Smooth muscle cell (in vitro differentiated cells): ENCODE results near the gene PIEZO2. TPM values are rescaled to one million over a fixed set of nuclear protein-coding genes. Genes with fewer than 3 reads are reported as not detected.

ENCODE experiments used
- DNase-seq: peaks from one replicate; lab custom pipeline; 2025; ENCODE audit not compliant: unreplicated experiment; lab: John Stamatoyannopoulos, UW
- H2AFZ ChIP-seq: fragments of 200-600 bp; sonication (generic); 2 replicates; pipeline ENCODE4 v1.6.0; 2016; ENCODE audit warnings: antibody characterized with exemption, low read depth, mild to moderate bottlenecking
- H3F3A ChIP-seq: fragments of 200-600 bp; sonication (generic); 2 replicates; pipeline ENCODE4 v1.6.0; 2017; ENCODE audit warnings: antibody characterized with exemption, low read depth
- H3K27ac ChIP-seq: fragments of 200-600 bp; sonication (generic); 2 replicates; pipeline ENCODE4 v1.5.1; 2016; ENCODE audit warnings: low read depth, mild to moderate bottlenecking
- H3K27me3 ChIP-seq: fragments of 200-600 bp; sonication (generic); 2 replicates; pipeline ENCODE4 v1.6.1; 2016; ENCODE audit warnings: low read depth, mild to moderate bottlenecking
- H3K36me3 ChIP-seq: fragments of 200-600 bp; sonication (generic); 2 replicates; pipeline ENCODE4 v1.5.1; 2016; ENCODE audit warnings: low read depth
- H3K4me1 ChIP-seq: fragments of 200-600 bp; sonication (generic); 2 replicates; pipeline ENCODE4 v1.5.1; 2016; ENCODE audit warnings: low read depth
- H3K4me2 ChIP-seq: fragments of 200-600 bp; sonication (generic); 2 replicates; pipeline ENCODE4 v1.6.0; 2016; ENCODE audit warnings: mild to moderate bottlenecking
- H3K4me3 ChIP-seq: fragments of 200-600 bp; sonication (generic); 2 replicates; pipeline ENCODE4 v1.5.1; 2016; ENCODE audit warnings: mild to moderate bottlenecking
- H3K79me2 ChIP-seq: fragments of 200-600 bp; sonication (generic); 2 replicates; pipeline ENCODE4 v1.6.0; 2016; ENCODE audit warnings: low read depth, mild to moderate bottlenecking
- H3K9ac ChIP-seq: fragments of 200-600 bp; sonication (generic); 2 replicates; pipeline ENCODE4 v1.6.0; 2016; ENCODE audit warnings: low read depth
- H3K9me3 ChIP-seq: fragments of 200-600 bp; sonication (generic); replicated peaks from 2 replicates; pipeline ENCODE4 v1.5.1; 2016; ENCODE audit warnings: low read depth
- H4K20me1 ChIP-seq: fragments of 200-600 bp; sonication (generic); 2 replicates; pipeline ENCODE4 v1.6.0; 2016; ENCODE audit warnings: low read depth
- CTCF ChIP-seq: fragments of 200-600 bp; sonication (generic); IDR thresholded peaks from 2 replicates; pipeline ENCODE4 v1.5.1; 2017; ENCODE audit warnings: borderline replicate concordance, mild to moderate bottlenecking, antibody characterized with exemption; ENCODE audit not compliant: insufficient read depth, poor library complexity, severe bottlenecking
- WGBS: methylation state at CpG from one replicate; pipeline ENCODE4 v1.1.7; 2016; ENCODE audit warnings: low lambda C conversion rate; 5-methylcytosine and 5-hydroxymethylcytosine counted together
- polyA plus RNA-seq: library from polyadenylated mRNA; unstranded; fragments of >200 nt; fragmentation: Nextera tagmentation; extraction: Ambion mirVana; gene quantifications from 2 replicates; pipeline ENCODE4 v1.2.1, GENCODE V29; 2016
- total RNA-seq: library from RNA; depleted of rRNA; stranded (reverse); fragments of >200 nt; gene quantifications from 2 replicates; pipeline ENCODE4 v1.2.3, GENCODE V29; 2014

Gene PIEZO2
- total and polyA plus RNA-seq, 2 experiments from 2014 or later, result 1.3 to 4.7 TPM

DNA sequence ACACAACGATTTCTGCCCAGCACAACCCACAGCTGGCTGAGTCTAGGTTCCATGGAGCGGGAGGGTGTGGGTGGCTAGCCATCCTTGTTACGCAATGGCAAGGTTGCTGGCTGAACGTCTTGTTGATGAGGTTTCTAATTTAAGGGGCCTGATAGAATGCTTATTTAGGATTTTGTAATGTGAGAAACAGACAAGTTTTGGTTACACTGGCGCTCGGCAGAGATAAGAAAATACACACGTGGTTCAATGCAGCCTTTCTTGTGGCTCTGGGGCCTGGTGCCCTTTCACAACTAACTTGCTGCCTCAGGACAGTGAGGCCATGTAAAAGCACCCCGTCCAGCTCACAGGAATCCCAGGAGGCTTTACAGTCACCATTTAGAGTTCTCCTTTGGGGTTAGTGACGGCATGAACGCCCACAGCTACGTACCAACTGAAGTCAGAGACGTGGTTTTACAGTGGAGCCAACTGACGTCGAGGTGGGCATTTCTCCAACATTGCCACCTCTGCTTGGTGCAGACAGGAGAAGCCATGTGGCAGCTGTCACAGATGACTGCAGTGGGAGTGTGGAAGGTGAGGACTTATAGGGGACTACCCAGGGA, 29.7 kb upstream of the PIEZO2 start:
- no peak overlapping the region for H2AFZ ChIP-seq

GRCh38 chr18:11177382-11177781, 28.0 kb upstream of the PIEZO2 start:
- H3K79me2 ChIP-seq, result no peaks in the 10 kb centered on the region
- H3K36me3 ChIP-seq, result no peaks in the 10 kb centered on the region
- no peak for DNase-seq
- peaks cover 7% of the 10 kb centered on the region for H3K4me1 ChIP-seq
- no peak overlapping the region for H3K4me3 ChIP-seq
- H3K4me2 ChIP-seq, result no peak overlapping the region
- WGBS, result 96% methylated on average over 3 of the region's 3 CpGs
- H3K9me3 ChIP-seq, result no peaks in the 10 kb centered on the region
- H3K27me3 ChIP-seq, result no peaks in the 10 kb centered on the region
- no peak for TF ChIP-seq CTCF
- H2AFZ ChIP-seq, result no peak overlapping the region
- no peaks in the 10 kb centered on the region for H4K20me1 ChIP-seq
- H3K9ac ChIP-seq, result no peak overlapping the region
- H3K27ac ChIP-seq, result no peak overlapping the region
- H3F3A ChIP-seq, result no peaks in the 10 kb centered on the region

More for the DNA sequence above, 29.7 kb upstream of the PIEZO2 start:
- Histone ChIP-seq H3K27ac (no peak overlapping the region), H3K79me2 (no peaks in the 10 kb centered on the region), H3K9ac (no peak overlapping the region), H3K36me3 (no peaks in the 10 kb centered on the region), H3K27me3 (no peaks in the 10 kb centered on the region), H3K4me2 (no peak overlapping the region), H4K20me1 (no peaks in the 10 kb centered on the region), H3K9me3 (no peaks in the 10 kb centered on the region), H3F3A (no peaks in the 10 kb centered on the region), H3K4me1 (peaks cover 7% of the 10 kb centered on the region), H3K4me3 (no peak overlapping the region)
- no peak for TF ChIP-seq CTCF
- 70% methylated on average over 14 of the region's 14 CpGs for WGBS
- DNase-seq, result no peak

DNA sequence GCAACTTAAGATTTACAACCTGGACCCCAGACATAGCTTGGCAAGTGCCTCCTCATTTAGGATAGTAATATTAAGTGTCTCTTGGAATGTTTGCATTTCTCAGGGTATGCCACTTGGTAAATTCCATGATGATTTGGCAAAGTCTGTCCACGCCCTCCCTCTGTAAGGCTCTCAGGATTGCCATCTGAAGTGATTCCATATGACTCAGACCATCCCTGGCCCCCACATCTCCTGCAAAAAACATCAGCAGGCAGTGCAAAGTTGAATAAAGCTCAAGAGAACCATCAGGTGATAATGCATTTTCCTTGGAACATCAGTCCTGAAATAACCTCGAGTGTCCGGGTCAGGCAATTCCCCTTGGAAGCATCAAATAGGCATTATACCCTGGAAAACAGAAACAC, 27.1 kb upstream of the PIEZO2 start:
- Histone ChIP-seq H2AFZ (no peak overlapping the region), H3K4me2 (no peak overlapping the region), H3F3A (no peaks in the 10 kb centered on the region), H3K9ac (no peak overlapping the region), H3K79me2 (no peaks in the 10 kb centered on the region), H3K4me3 (no peak overlapping the region), H3K36me3 (no peaks in the 10 kb centered on the region), H4K20me1 (no peaks in the 10 kb centered on the region), H3K4me1 (peaks cover 7% of the 10 kb centered on the region), H3K9me3 (no peaks in the 10 kb centered on the region), H3K27ac (no peak overlapping the region), H3K27me3 (no peaks in the 10 kb centered on the region)
- 91% methylated on average over 3 of the region's 3 CpGs for WGBS
- DNase-seq, result no peak
- TF ChIP-seq CTCF, result no peak
